Tibial artery (tissue), 4 donors: ENCODE measurements around the gene SMIM32.

Experiments
- DNase-seq, 2 donors: peaks; one replicate each; pipeline ENCODE4 v3.0.0-alpha.2; 2019
- H3K27ac ChIP-seq, 2 donors: fragments of 200-600 bp; sonication (generic) in 1 of 2; 1 replicate in 1 of 2; 2 replicates in 1 of 2; pipeline ENCODE4 v1.5.1; 2018 to 2019; ENCODE audit warnings: mild to moderate bottlenecking in 1 of 2
- H3K27me3 ChIP-seq, 2 donors: fragments of 200-600 bp; sonication (generic) in 1 of 2; one replicate each; pipeline versions ENCODE4 v1.5.1 to v1.6.0; 2016 to 2019
- H3K36me3 ChIP-seq, 3 donors: fragments of 200-600 bp; sonication (generic) in 2 of 3; one replicate each; pipeline ENCODE4 v1.5.1; 2016 to 2019; ENCODE audit warnings: mild to moderate bottlenecking in 2 of 3
- H3K4me1 ChIP-seq, 4 donors: fragments of 200-600 bp; sonication (generic) in 2 of 4; 1 replicate in 3 of 4; 2 replicates in 1 of 4; pipeline ENCODE4 v1.5.1; 2016 to 2019
- H3K4me3 ChIP-seq, 2 donors: fragments of 200-600 bp; sonication (generic) in 1 of 2; 1 replicate in 1 of 2; 2 replicates in 1 of 2; pipeline ENCODE4 v1.5.1; 2018 to 2019; ENCODE audit warnings: mild to moderate bottlenecking in 2 of 2
- H3K9me3 ChIP-seq, 3 donors: fragments of 200-600 bp; sonication (generic) in 1 of 3; one replicate each; pipeline ENCODE4 v1.5.1; 2016 to 2019
- CTCF ChIP-seq, 2 experiments: fragments of 200-600 bp in 1 of 2; fragments of 450-650 bp in 1 of 2; IDR thresholded peaks; one replicate each; pipeline ENCODE4 v1.5.1; 2017 to 2019; ENCODE audit warnings: antibody characterized with exemption in 2 of 2, mild to moderate bottlenecking in 1 of 2, moderate library complexity in 1 of 2
- intact Hi-C: fragments of 100-400 bp; cut with DNase I; formaldehyde crosslinking; loops from one replicate; pipeline ENCODE4 v1.15.0; 2023; ENCODE audit warnings: low total_unique reads

The SMIM32 gene

GRCh38 chr5:136166909-136167308 lies 26.1 kb downstream of the SMIM32 start:
- no peak overlapping the region for H3K4me3 ChIP-seq
- H3K9me3 ChIP-seq, result no peaks in the 10 kb centered on the region
- H3K36me3 ChIP-seq, result peaks cover under 1 to 24% (median 18%) of the 10 kb centered on the region in 3 donors
- intact Hi-C loops, result no loop called here
- DNase-seq, result no peak
- H3K27ac ChIP-seq, result no peak overlapping the region
- no peak for TF ChIP-seq CTCF (IDR thresholded peaks at IDR 0.05)
- no peaks in the 10 kb centered on the region for H3K27me3 ChIP-seq
- peaks cover 0 to 9% (median 3%) of the 10 kb centered on the region in 4 donors for H3K4me1 ChIP-seq

- no peak for DNase-seq
- H3K27me3 ChIP-seq, result no peaks in the 10 kb centered on the region
- intact Hi-C loops, result no loop called here
- no peaks in the 10 kb centered on the region for H3K9me3 ChIP-seq
- no peak overlapping the region for H3K4me3 ChIP-seq
- peaks cover 0 to 25% (median 6%) of the 10 kb centered on the region in 4 donors for H3K4me1 ChIP-seq
- H3K36me3 ChIP-seq, result peaks cover 8 to 22% (median 15%) of the 10 kb centered on the region in 3 donors
- no peak overlapping the region for H3K27ac ChIP-seq
- TF ChIP-seq CTCF (IDR thresholded peaks at IDR 0.05), result no peak
Measured at GRCh38 chr5:136164226-136164625, 28.7 kb downstream of the SMIM32 start.

GRCh38 chr5:136162008-136162407 lies 31.0 kb downstream of the SMIM32 start:
- no peak for DNase-seq
- Histone ChIP-seq H3K9me3 (no peaks in the 10 kb centered on the region), H3K27ac (no peak overlapping the region), H3K36me3 (peaks cover 8 to 13% (median 8%) of the 10 kb centered on the region in 3 donors), H3K4me1 (peaks cover 0 to 44% (median 7%) of the 10 kb centered on the region in 4 donors), H3K4me3 (no peak overlapping the region), H3K27me3 (no peaks in the 10 kb centered on the region)
- intact Hi-C loops, result no loop called here
- no peak for TF ChIP-seq CTCF (IDR thresholded peaks at IDR 0.05)

- Histone ChIP-seq H3K9me3 (no peaks in the 10 kb centered on the region), H3K27ac (no peak overlapping the region), H3K4me3 (no peak overlapping the region), H3K36me3 (peaks cover 25 to 33% (median 26%) of the 10 kb centered on the region in 3 donors), H3K27me3 (no peaks in the 10 kb centered on the region), H3K4me1 (peaks cover 0 to 59% (median 7%) of the 10 kb centered on the region in 4 donors)
- TF ChIP-seq CTCF (IDR thresholded peaks at IDR 0.05), result no peak
- intact Hi-C loops, result no loop called here
- no peak for DNase-seq
Measured at GRCh38 chr5:136159457-136159856, 33.5 kb downstream of the SMIM32 start.

GRCh38 chr5:136157514-136157913 lies 35.4 kb downstream of the SMIM32 start:
- no peak for TF ChIP-seq CTCF (IDR thresholded peaks at IDR 0.05)
- H3K4me1 ChIP-seq, result peaks cover 0 to 50% (median 4%) of the 10 kb centered on the region in 4 donors
- no peak overlapping the region for H3K27ac ChIP-seq
- H3K27me3 ChIP-seq, result no peaks in the 10 kb centered on the region
- no peak overlapping the region for H3K4me3 ChIP-seq
- DNase-seq, result no peak
- intact Hi-C loops, result no loop called here
- H3K9me3 ChIP-seq, result no peaks in the 10 kb centered on the region
- peaks cover 20 to 39% (median 39%) of the 10 kb centered on the region in 3 donors for H3K36me3 ChIP-seq

GRCh38 chr5:136155761-136156160 lies 37.2 kb downstream of the SMIM32 start:
- Histone ChIP-seq H3K9me3 (no peaks in the 10 kb centered on the region), H3K4me3 (no peak overlapping the region), H3K27ac (no peak overlapping the region), H3K4me1 (peaks cover 0 to 51% (median 4%) of the 10 kb centered on the region in 4 donors), H3K27me3 (no peaks in the 10 kb centered on the region), H3K36me3 (peaks cover 20 to 42% (median 31%) of the 10 kb centered on the region in 3 donors)
- DNase-seq, result no peak
- TF ChIP-seq CTCF (IDR thresholded peaks at IDR 0.05), result no peak
- intact Hi-C loops, result no loop called here
